Nephron progenitor cell (in vitro differentiated cells): ENCODE data around the gene UBR7.
"Not testable (repeated sequence)": the region's sequence is repeated elsewhere in the genome, so short reads cannot be mapped to it uniquely, and the experiment has no call there.

ENCODE experiments used
- DNase-seq: peaks from one replicate; pipeline ENCODE4 v3.0.0; 2021
- H3K27ac Mint-ChIP-seq: 2 replicates; pipeline ENCODE4 v1.8.0; 2021; ENCODE audit warnings: mild to moderate bottlenecking, moderate library complexity, mixed read lengths
- H3K27me3 Mint-ChIP-seq: 2 replicates; pipeline ENCODE4 v1.8.0; 2021; ENCODE audit warnings: mild to moderate bottlenecking, low read depth, mixed read lengths; ENCODE audit not compliant: poor library complexity
- H3K36me3 Mint-ChIP-seq: 2 replicates; pipeline ENCODE4 v1.8.0; 2021; ENCODE audit warnings: low read depth, mixed read lengths
- H3K4me1 Mint-ChIP-seq: 2 replicates; pipeline ENCODE4 v1.8.0; 2021; ENCODE audit warnings: mixed read lengths
- H3K4me3 Mint-ChIP-seq: 2 replicates; pipeline ENCODE4 v1.8.0; 2021; ENCODE audit warnings: mild to moderate bottlenecking, moderate library complexity, mixed read lengths
- H3K9me3 Mint-ChIP-seq: 2 replicates; pipeline ENCODE4 v1.8.0; 2021; ENCODE audit warnings: mild to moderate bottlenecking, moderate library complexity, mixed read lengths
- TF ChIP-seq, protein P1 (sequence below): fragments of 200-600 bp; sonication (generic); IDR thresholded peaks from 2 replicates; pipeline ENCODE4 v1.5.0; 2021; ENCODE audit warnings: antibody characterized with exemption

Gene UBR7

DNA sequence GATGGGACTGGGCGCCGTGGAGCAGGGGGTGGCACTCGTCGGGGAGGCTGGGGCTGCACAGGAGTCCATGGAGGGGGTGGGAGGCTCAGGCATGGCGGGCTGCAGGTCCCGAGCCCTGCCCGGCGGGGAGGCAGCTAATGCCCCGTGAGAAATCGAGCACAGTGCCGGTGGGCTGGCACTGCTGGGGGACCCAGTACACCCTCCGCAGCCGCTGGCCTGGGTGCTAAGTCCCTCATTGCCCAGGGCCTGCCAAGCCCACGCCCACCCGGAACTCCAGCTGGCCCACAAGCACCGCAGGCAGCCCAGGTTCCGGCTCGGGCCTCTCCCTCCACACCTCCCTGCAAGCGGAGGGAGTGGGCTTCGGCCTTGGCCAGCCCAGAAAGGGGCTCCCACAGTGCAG, 36.9 kb upstream of the UBR7 start:
- H3K27ac Mint-ChIP-seq, DNase-seq, H3K27me3 Mint-ChIP-seq, H3K36me3 Mint-ChIP-seq, H3K4me3 Mint-ChIP-seq: not testable (repeated sequence)
- H3K9me3 Mint-ChIP-seq: peaks cover 15% of the 10 kb centered on the region
- peaks cover 28% of the 10 kb centered on the region for H3K4me1 Mint-ChIP-seq

DNA sequence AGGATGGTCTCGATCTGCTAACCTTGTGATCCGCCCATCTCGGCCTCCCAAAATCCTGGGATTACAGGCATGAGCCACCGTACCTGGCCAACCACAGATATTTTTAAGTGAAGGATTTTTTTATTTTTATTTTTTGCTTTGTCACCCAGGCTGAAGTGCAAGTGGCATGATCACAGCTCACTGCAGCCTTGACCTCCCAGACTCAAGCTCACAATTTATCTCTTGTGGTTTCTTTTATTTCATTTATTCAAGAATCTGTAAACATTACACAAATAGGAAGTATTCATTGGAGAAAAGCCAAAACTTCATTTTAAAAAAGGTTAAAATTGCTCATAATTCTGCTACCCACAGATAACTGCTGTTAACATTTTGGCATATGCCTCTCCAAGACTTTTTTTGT, 35.7 kb upstream of the UBR7 start:
- TF ChIP-seq, protein P1, sequence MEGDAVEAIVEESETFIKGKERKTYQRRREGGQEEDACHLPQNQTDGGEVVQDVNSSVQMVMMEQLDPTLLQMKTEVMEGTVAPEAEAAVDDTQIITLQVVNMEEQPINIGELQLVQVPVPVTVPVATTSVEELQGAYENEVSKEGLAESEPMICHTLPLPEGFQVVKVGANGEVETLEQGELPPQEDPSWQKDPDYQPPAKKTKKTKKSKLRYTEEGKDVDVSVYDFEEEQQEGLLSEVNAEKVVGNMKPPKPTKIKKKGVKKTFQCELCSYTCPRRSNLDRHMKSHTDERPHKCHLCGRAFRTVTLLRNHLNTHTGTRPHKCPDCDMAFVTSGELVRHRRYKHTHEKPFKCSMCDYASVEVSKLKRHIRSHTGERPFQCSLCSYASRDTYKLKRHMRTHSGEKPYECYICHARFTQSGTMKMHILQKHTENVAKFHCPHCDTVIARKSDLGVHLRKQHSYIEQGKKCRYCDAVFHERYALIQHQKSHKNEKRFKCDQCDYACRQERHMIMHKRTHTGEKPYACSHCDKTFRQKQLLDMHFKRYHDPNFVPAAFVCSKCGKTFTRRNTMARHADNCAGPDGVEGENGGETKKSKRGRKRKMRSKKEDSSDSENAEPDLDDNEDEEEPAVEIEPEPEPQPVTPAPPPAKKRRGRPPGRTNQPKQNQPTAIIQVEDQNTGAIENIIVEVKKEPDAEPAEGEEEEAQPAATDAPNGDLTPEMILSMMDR: no peak
- H3K4me3 Mint-ChIP-seq: no peak overlapping the region
- H3K4me1 Mint-ChIP-seq: peaks cover 28% of the 10 kb centered on the region
- H3K27ac Mint-ChIP-seq: no peak overlapping the region
- peaks cover 15% of the 10 kb centered on the region for H3K9me3 Mint-ChIP-seq
- no peaks in the 10 kb centered on the region for H3K36me3 Mint-ChIP-seq
- DNase-seq: no peak
- peaks cover 3% of the 10 kb centered on the region for H3K27me3 Mint-ChIP-seq

DNA sequence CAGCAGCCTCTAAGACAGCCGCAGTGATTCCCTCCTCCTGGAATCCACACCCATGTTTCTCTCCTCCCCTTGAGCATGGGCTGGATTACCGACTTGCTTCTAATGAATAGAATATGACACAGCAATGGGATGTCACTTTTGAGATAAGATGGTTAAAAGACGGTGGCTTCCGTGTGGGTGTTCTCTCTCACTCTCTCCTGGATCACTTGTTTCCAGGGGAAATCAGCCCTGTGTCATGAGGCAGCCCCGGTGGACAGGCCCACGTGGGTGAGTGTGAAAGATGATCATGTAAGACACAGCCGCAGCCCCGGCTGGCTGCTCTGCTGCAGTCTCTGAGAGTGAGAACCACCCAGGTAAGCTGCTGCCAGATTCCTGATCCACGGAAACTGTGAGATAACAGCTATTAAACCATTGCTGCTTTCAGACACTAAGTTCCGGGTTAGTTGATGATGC, 33.1 kb upstream of the UBR7 start:
- Mint-ChIP-seq H3K4me1 (peaks cover 28% of the 10 kb centered on the region), H3K27ac (peak overlapping the region; percentile 57), H3K4me3 (no peak overlapping the region), H3K27me3 (peaks cover 6% of the 10 kb centered on the region), H3K36me3 (no peaks in the 10 kb centered on the region), H3K9me3 (peaks cover 8% of the 10 kb centered on the region)
- no peak for DNase-seq
- TF ChIP-seq, protein P1: no peak

DNA sequence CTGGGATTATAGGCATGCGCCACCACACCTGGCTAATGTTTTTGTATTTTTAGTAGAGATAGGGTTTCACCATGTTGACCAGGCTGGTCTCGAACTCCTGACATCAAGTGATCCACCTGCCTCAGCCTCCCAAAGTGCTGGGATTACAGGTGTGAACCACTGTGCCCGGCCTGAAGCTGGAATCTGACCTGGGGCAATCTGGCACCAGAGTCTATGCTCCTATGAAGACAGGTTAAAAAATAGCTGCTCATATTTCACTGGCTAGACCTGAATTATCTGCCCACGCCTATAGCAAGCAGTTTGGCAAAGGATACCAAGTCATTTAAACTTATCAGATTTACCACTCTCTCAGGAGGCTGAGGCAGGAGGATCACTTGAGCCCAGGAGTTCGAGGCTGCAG, 32.3 kb upstream of the UBR7 start:
- not testable (repeated sequence) for H3K4me3 Mint-ChIP-seq, H3K36me3 Mint-ChIP-seq, H3K27me3 Mint-ChIP-seq, H3K27ac Mint-ChIP-seq, H3K9me3 Mint-ChIP-seq, DNase-seq
- peaks cover 22% of the 10 kb centered on the region for H3K4me1 Mint-ChIP-seq

DNA sequence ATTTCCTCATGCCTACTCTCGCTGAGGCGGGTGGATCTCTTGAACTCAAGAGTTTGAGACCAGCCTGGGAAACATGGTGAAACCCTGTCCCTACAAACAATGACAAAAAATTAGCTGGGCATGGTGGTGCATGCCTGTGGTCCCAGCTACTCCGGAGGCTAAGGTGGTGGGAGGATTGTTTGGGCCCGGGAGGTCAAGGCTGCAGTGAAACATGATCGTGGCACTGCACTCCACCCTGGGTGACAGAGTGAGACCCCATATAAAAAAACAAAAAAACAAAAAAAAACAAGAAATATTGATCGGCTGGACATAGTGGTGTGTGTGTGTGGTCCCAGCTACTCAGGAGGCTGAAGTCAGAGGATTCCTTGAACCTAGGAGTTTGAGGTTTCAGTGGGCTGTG, 31.6 kb upstream of the UBR7 start:
- TF ChIP-seq, protein P1: no peak
- H3K27ac Mint-ChIP-seq: no peak overlapping the region
- peaks cover 13% of the 10 kb centered on the region for H3K27me3 Mint-ChIP-seq
- no peaks in the 10 kb centered on the region for H3K36me3 Mint-ChIP-seq
- H3K4me1 Mint-ChIP-seq: peaks cover 22% of the 10 kb centered on the region
- H3K4me3 Mint-ChIP-seq: no peak overlapping the region
- no peak for DNase-seq
- no peaks in the 10 kb centered on the region for H3K9me3 Mint-ChIP-seq

DNA sequence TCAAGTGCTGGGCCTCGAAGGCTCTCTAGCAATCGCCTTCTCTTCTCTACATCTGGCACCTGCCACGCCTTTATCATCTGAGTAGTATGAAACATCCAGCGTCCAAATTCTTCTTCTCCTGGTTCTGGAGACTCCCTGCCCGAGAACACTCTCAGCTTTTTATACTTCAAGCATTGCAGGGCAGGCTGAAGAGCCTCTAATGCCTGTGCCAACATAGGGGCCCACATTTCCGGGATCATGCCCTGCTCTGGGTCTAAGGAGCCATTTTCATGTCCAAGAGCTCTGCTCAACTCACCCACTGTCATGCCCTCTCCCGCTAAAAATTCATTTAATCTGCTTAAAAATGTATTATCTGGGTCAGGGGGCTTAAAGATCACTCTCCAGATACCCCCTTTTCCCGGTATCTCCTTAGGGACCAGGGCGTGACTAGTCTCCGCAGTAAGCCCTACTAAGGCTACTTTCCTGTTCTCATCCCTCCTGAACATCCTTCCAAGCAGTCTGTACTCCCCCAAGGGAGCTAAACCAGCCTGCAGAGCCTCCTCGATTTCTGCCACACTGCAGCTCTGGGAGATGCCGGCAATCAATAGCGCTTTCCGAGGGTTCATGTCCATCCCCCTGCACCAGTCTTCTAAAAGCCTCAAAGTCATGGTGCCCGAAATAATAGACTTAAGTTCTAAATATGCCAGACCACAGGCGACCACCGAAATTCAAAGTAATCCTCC, 23.3 kb upstream of the UBR7 start:
- Mint-ChIP-seq H3K9me3 (no peaks in the 10 kb centered on the region), H3K27ac (no peak overlapping the region), H3K36me3 (no peaks in the 10 kb centered on the region), H3K4me1 (peaks cover 21% of the 10 kb centered on the region), H3K4me3 (peak overlapping the region; percentile 87), H3K27me3 (peaks cover 7% of the 10 kb centered on the region)
- no peak for DNase-seq
- TF ChIP-seq, protein P1: no peak
